Activated CD4-positive, alpha-beta T cell treated with anti-CD3 and anti-CD28 coated beads, Interleukin-2, amount 50 U/mL, for 1 hour (primary cell): ENCODE results near the gene NOC4L.
"Not testable (repeated sequence)": the region's sequence is repeated elsewhere in the genome, so short reads cannot be mapped to it uniquely, and the experiment has no call there.

Experiments used
- DNase-seq: peaks from one replicate; pipeline ENCODE4 v3.0.0-alpha.2; 2020

Gene NOC4L

DNA sequence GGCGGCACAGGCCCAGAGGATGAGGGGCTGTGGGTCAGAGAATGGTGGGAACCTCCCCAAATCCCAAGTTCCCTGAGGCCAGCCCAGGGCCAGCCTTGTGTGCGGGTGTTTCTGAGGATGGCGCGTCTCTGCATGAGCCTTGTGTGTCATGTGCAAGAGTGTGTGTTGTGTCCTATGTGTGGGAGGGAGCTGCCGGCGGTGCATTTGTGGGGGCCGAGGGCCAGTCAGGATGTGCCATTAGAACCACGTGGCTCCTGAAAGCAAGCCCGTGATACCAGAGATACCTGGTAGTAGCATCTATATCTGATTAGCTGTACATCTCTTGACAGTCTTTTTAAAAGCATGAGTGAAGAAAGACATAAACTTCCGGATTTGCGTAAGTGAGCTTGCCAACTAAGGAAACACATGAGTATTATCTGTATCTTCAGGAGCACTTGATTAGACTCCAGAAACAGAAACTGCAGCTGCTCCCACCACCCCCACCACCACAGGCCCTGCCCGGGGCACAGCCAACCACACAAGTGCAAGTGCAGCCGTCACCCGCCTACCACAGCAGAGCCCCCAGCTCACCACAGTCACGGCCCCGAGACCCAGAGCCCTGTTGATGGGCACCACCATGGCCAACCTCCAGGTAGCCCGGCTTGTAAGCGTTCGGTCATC, 19.4 kb upstream of the NOC4L start:
- DNase-seq = no peak

DNA sequence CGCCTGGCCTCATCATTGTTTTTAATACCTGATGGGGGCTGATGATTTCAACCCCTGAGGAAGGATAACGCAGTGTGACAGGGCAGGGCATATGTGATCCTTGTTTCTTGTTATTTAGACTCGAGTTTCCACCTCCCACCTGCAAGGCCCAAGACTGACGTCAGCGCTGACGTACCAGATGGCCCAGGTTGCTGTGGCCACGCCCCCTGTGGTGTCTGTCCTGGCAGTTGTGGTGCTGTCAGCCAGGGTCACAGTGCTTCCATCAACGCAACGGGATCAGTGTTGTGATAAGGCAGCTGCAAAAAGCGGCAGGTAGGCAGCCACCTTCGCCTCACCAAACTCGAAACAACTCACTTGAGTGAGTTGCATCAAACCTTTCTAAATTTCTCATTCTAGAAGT, 18.5 kb upstream of the NOC4L start:
- no peak for DNase-seq

DNA sequence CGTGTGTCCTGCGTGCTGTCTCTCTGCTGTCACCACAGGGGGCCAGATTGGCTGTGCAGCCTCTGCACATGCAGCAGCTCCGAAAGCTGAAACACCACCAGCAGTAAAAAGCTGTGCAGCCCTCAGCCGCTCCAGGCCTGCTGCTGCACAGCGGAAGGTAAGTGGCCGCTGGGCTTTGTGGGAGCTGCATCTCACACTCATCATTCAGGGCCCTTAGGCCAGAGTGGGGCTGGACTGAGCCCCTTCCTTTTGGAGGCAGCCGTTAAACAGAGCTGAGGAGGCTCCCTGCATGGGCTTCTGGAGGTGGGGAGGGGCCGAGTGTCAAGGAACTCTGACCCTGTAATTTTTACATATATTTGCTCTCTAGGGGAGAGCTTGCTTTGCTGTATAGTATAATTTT, 17.2 kb upstream of the NOC4L start:
- no peak for DNase-seq

DNA sequence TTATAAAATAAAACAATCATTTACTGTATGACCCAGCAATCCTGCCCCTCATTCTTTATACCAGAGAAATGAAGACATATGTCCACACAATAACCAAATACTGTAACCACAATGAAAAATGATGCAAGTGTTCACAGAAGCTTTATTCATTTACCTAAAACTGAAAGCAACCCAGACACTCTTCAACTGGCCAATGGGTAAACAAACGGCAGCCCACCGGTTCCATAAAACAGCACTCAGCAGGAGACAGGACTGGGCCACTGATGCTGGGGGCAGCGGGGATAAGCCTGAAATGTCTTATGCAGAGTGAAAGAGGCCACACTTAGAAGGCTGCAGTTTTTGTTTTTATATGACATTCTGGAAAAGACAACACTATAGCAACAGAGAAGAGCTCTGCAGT, 15.2 kb upstream of the NOC4L start:
- no peak for DNase-seq

DNA sequence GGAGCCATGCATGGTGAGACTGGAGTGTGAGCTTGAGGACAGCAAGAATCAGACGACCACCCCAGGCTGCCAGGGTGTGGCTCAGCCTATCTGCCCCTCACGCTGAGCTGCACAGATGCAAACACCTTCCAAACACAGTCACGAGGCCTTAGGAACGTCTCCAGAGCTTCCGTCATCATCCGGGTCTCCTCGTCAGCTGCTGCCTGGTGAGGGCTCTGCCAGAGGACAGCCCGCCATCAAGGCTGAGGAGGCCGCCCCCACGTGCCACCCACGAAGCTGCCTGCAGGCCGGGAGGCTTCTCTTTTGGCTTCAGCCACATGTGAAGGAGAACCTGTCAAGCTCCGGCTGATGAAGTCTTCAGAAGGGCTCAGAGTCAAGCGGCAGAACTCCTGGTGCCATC, 13.6 kb upstream of the NOC4L start:
- DNase-seq = no peak

DNA sequence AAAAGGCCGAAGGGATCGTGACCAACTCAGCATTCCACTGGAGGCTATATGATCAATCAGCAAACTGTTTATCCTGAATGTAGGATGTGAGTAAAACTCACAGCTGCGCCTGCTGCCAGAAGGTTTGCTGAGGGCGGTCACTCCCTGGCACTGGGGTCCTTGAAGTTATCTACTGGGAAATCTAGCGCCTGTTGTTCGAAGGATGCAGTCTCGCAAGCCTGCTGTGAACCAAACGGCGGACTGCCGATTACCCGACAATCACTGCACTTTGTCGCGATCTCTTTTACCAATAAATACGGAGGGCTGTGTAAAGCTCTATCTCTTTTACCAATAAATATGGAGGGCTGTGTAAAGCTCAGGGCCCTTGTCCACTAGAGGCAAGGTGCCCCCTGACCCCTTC, 13.0 kb upstream of the NOC4L start:
- DNase-seq = no peak

DNA sequence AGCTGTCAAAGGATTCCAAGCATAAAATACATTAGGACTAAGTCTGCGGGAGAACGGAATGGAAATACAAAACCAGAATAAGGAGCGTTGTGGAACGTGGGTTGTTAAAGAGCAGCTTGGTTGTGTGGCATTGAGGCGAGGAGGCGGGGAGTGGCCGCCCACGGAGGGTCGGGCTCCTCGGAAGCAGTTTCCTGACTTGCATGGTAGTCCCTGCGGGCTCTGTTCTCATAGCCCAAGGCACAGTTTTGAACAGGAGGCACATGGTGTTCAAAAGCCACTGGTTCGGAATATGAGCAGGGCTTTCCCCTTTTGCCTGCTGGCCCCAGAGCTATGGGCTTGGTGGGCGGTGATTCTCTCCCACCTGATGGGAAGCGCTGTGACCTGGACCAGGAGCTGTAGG, 12.3 kb upstream of the NOC4L start:
- DNase-seq = no peak

DNA sequence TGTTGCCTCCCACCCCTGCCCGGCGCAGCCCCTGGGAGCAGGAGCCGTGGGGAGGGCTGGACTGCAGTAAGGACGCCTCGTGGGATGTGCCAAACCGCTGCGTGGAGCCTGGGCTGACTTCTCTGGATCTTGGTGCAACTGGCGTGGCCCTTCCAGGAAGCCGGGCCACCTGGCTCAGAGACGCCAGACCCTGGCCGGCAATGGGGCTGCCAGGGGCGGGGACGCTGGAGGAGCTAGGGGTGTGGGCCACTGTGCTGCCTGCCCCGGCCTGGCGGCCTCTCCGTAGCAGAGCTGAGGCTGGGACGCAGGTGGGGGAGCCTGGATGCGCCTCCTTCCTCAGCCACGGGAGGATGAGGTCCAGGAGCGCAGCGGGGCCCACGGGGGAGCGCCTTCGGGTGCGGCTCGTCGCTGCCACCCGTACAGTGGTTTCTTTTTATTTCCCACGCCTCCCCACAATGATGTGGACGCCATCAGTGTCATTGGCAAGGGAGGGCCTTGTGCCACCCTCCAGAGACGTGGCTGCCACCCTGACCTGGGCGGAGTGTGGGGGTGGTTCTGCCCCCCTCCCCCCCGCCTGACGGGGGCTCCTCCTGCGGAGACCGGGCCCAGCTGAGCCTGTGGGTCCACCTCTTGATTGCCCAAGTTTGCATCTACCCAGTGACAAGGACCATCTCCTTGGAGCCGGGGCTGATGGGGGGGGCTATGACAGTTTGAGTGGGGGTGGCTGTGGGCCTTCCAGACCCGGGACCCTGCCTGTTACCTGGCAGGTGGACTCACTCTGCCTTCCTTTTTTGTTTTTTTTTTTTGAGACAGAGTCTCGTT, 11.4 kb upstream of the NOC4L start:
- DNase-seq = no peak

DNA sequence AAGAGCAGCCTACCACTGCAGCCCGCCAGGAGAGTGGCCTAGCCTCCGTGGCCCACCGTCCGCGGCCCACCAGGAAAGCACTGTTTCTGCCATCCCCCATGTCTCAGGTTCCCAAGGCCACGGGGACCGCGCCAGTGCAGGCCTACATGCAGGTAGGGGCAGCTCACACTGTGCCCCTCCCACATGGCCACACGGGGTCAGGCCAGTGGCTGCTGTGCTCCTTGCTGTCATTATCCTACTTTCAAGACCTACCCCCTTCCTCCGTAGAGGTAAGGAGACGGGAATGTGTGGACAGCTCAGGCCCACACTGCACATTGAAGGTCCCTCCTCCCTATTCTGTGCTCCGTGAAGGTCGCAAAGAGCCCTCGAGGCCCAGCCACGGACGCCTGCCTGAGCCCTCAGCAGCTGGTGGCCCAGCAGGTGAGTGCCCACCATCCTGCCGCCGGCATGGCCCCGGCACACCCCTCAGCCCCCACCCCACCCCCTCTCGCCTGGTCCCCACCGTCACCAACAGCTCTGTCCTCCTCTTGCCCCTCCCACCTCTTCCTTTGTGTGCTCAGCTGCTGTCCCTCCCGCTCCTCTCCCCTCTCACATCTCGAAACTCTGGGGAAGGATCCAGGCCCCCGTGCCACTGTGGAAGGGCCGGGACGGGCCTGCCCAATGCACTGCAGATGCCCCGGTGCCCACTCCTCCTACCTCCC, 10.2 kb upstream of the NOC4L start:
- DNase-seq = no peak

DNA sequence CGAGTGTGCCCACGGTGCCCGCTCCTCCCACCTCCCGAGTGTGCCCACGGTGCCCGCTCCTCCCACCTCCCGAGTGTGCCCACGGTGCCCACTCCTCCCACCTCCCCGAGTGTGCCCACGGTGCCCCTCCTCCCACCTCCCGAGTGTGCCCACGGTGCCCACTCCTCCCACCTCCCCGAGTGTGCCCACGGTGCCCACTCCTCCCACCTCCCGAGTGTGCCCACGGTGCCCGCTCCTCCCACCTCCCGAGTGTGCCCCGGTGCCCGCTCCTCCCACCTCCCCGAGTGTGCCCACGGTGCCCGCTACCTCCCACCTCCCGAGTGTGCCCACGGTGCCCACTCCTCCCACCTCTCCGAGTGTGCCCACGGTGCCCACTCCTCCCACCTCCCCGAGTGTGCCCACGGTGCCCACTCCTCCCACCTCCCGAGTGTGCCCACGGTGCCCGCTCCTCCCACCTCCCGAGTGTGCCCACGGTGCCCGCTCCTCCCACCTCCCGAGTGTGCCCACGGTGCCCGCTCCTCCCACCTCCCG, 9.5 kb upstream of the NOC4L start:
- DNase-seq = not testable (repeated sequence)

DNA sequence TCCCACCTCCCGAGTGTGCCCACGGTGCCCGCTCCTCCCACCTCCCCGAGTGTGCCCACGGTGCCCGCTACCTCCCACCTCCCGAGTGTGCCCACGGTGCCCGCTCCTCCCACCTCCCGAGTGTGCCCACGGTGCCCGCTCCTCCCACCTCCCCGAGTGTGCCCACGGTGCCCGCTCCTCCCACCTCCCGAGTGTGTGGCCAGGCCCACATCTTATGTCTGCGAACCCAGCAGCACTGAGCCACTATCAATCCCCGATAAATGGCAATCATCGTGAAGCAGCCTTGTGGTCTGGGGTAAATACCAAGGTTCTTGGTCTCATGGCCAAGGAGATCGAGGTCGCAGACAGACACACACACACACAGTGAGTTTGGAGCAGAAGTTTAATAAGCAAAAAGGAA, 8.0 kb upstream of the NOC4L start:
- DNase-seq = not testable (repeated sequence)

DNA sequence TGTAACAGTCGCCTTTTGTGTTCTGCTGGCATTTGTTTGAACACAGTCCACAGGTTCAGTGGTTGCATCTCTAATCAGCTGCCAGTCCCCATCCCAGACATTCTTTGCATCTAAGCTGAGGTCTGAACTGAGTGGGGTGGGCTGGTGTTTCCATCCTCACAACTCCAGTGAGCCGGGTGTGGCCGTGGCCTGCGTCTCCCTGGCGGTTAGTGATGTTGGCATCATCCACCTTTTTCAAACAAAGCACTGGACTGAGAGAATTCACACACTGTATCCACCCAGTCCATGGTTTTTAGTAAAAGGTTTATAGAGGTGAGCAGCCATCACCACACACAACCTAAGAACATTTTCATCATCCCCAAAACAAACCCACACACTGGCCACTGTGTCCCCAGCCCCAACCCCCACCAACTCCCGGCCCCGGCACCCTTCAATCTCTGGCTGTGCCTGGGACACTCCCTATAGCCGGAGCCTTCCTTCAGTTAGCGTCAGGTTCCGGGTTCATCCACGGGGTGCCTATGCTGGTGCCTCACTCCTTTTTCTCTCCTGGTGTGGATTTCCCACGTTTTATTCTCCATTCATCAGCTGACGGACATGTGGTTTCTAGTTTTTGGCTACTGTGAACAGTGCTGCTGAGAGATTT, 6.7 kb upstream of the NOC4L start:
- no peak for DNase-seq

DNA sequence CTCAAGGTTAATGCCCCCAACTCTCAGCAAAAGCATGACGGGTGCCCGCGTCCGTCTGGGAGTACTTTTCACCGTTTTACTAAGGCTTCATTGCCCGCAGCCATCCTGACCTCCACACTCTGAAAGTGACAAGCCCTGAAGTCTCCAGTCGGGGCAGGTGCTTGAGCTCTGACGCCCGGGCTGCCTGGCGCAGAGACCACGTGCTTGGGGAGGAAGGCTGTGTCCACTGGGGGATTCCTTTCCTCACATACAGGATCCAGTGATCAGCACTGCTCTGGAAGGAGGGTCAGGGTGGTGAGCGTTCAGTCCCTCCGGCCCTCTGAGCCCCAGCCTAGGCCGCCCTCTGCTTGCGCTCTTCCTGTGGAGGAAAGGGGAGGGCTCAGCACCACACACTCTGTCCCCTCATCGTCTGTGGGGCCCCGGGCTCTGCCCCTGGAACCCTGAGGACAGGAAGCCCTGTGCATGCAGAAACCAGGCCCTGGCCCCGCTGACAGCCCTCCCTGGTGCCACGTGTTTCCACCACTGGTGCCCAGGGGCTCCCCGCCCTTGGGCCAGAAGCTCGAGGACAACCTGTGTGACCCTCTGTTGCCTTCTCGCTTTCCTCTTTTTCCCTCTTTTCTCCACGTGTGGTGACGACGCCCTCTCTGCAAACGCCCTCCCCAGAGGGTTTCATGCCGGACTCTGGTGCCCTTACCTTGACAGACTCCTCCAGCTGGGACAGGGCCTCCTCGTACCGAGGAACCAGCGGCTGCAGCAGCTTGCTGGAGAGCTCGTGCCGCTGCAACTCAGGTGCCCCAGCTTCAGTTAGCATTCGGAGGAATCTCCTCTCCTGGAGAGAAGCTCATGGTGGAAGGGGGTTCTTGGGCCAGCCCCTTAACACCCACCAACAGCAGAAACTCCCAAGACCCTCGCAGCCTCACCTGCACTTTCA, 5.1 kb upstream of the NOC4L start:
- DNase-seq = no peak

DNA sequence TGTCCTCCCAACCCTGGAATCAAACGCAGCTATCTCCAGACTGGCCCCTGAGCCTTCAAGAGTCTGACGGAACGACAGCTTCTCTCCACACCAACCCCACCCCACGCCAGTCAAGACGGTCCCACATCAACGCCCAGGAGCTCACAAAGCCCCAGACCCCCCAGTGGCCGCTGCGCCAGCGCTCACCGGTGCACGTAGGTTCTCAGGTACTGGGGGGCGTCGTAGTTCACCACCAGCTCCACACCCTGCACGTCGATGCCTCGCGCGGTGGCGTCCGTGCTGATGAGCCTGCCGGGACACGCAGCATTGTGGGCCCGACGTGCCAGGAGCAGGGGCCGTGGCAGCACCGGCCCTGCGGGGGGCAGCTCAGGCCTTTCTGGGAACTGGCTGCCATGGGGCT, 4.3 kb upstream of the NOC4L start:
- DNase-seq = no peak

DNA sequence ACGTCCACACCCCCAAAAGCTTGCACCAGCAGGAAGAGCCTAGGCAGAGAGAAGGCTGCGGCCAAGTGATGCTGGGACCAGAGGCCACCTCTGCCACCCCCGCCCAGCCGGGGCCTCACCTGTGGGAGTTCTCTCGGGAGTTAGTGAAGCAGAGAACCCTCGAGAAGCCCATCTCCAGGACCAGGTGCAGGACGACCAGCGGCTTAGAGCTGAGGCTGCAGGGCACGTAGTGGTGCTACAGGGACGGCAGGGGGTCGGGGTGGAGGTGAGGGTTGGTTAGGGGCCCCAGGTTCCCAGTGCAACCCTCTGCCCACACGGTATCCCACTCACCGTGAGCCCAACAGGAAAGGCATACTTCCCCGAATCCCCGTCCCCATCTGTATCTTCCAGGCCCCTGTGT, 3.8 kb upstream of the NOC4L start:
- no peak for DNase-seq

DNA sequence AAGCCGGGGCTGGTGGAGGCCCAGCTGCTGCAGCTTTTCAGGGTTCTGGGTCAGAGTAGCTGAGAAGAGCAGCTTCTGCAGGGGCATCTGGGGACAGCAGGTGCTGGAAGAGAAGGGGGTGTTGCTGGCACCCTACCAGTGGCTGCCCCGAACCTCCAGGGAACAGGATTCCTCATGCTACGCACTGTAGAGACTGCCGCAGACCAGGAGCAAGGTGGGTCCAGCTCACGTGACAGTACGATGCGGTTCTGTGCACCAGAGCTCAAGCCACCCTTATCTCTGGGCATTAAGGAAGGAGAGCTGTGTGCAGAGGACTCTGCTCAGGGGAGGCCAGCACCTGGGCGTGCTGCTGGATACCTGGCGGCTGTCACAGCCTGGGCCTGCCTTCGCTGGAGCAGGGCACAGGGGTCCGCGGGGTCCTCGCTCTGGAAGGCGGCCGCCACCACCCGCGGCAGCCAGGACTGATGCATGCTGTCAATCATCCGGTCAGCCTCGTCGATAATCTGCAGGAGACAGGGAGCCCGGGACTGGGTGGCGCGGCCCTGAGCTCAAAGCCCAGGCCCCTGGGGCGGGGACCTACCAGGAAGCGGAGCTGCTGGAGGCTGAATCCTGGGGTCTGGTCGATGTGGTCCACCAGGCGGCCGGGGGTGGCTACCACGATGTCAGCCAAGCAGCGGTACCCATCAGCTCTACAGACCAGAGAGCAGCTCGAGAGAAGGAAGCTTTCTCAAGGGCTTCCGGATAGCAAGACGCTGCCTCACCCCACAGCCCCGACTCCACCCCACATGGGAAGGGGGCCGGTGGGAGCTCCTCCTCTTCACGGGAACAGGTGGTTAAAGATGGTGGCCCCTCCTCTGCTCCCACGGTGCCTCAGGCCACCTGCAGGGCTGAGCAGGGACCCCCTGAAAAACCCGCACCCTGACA, 3.1 kb upstream of the NOC4L start:
- DNase-seq = no peak

DNA sequence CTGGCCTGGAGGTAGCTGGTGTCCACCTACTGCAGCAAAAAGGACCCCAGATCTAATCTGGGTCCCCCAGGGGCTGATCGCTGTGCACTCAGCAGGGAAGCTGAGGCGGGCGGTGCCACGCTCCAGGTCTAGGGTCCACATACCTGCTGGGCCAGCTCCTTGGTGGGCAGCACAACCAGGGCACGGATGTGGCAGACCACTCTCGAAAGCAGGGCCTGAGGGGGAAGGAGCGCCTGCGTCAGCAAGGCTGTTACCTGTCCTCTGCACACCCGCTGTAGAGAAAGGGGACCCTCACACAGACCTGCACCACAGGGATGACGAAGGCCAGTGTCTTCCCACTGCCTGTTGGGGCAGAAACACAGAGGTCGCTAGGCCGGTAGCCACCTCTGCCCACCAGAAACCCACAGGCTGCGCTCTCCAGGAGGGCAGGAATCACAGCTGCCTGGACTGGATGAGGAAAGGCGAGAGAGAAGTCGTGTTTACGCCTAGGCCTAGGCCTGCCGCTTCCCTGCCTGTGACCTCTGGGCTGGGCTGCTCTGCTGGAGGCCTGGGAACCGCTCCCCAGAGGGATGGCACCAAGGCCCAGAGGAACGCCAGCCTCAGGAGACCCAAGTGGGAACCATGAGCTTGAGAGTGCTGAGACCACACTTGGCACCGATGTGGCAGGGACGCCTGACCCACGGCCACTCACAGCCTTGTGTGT, 2.1 kb upstream of the NOC4L start:
- no peak for DNase-seq

DNA sequence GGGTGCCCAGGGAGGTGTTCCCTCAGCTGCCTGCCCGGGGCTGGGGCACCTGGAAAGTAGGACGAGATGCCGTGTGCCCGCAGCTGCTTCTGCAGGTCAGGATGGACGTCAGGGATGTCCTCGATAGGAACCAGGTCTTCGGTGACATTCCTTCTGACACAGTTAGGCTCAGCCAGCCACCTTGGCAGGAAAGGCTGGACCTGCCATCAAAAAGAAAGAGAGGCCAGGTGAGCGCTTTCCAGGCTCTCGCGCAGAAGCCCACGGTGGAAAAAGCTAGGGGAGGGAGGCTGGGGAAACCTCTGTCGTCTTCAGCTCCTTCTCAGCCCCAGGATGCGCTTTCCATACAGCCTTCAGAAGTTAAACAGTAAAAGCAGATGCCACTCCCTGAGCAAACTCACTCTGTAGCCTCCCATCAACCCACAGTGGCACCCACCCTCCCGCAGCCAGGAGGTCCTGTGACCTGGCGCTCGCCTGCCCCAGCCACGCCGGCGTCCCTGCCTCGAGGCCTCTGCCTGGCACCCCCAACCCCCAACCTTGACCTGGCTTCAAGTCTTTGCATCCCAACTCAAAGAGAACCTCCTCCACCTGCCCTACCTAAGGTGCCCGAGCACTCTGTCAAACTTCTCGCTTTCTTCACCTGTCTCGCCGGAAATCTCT, 1.4 kb upstream of the NOC4L start:
- no peak for DNase-seq

DNA sequence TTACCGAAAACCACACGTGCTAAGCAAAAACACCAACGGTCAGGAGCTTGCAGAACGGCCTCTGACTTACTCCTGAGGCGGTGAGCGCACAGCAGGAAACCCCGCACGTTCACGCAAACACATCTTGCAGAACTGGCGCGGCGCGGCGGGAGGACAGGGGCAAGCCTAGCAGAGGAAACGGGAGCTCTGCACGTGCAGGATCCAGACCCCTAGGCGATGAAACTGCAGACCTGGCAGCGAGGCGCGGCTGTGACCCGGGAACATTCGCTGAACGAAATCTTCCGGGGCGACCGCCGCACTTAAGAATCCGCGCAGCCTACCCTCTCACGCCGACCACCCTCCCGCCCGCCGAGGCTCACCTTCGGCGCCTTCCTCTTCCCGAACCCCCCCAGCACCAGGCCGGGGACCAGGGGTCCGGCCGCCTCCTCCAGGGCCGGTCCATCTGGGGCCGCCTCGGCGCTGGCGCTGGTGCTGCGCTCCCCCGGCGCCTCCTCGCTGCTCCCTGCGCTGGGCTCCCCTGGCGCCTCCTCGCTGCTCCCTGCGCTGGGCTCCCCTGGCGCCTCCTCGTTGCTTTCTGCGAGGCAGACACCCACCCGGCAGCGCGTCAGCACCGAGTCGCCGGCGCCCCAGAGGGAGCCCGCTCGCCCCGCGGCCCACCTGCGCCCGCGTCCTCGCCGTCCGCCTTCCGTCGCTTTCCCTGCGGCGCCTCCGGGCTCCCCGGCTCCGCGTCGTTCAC, 753 bp upstream of the NOC4L start:
- peak; percentile 27 for DNase-seq
